ENCODE results near the gene GNG13.

- TF ChIP-seq CTCF (IDR thresholded peaks at IDR 0.05) (no peak), EZH2 (IDR thresholded peaks at IDR 0.05) (no peak)
Observed at GRCh38 chr16:801584-802363, 1.2 kb upstream of the GNG13 start.
